Measurements from ENCODE around the gene MAD2L1.

GRCh38 chr4:120105472-120105871 lies 38.8 kb upstream of the MAD2L1 start:
- TF ChIP-seq MAX (IDR thresholded peaks at IDR 0.05) (no peak), TCF12 (IDR thresholded peaks at IDR 0.05; ENCODE audit: low read depth) (no peak), RAD21 (IDR thresholded peaks at IDR 0.05; ENCODE audit: low read depth) (no peak), EP300 (IDR thresholded peaks at IDR 0.05; ENCODE audit: borderline replicate concordance) (no peak), TAF1 (IDR thresholded peaks at IDR 0.05; ENCODE audit: low read depth) (no peak), EGR1 (IDR thresholded peaks at IDR 0.05) (no peak), FOXM1 (IDR thresholded peaks at IDR 0.05; ENCODE audit: borderline replicate concordance, low read depth) (no peak), ZBTB7A (IDR thresholded peaks at IDR 0.05; ENCODE audit: low read depth) (no peak), USF1 (IDR thresholded peaks at IDR 0.05) (no peak), YY1 (IDR thresholded peaks at IDR 0.05; ENCODE audit: low read depth) (no peak), CREB1 (IDR thresholded peaks at IDR 0.05; ENCODE audit: low read depth) (no peak), CEBPB (IDR thresholded peaks at IDR 0.05) (no peak), NFIC (IDR thresholded peaks at IDR 0.05) (no peak)
- TF ChIP-seq, protein P1, sequence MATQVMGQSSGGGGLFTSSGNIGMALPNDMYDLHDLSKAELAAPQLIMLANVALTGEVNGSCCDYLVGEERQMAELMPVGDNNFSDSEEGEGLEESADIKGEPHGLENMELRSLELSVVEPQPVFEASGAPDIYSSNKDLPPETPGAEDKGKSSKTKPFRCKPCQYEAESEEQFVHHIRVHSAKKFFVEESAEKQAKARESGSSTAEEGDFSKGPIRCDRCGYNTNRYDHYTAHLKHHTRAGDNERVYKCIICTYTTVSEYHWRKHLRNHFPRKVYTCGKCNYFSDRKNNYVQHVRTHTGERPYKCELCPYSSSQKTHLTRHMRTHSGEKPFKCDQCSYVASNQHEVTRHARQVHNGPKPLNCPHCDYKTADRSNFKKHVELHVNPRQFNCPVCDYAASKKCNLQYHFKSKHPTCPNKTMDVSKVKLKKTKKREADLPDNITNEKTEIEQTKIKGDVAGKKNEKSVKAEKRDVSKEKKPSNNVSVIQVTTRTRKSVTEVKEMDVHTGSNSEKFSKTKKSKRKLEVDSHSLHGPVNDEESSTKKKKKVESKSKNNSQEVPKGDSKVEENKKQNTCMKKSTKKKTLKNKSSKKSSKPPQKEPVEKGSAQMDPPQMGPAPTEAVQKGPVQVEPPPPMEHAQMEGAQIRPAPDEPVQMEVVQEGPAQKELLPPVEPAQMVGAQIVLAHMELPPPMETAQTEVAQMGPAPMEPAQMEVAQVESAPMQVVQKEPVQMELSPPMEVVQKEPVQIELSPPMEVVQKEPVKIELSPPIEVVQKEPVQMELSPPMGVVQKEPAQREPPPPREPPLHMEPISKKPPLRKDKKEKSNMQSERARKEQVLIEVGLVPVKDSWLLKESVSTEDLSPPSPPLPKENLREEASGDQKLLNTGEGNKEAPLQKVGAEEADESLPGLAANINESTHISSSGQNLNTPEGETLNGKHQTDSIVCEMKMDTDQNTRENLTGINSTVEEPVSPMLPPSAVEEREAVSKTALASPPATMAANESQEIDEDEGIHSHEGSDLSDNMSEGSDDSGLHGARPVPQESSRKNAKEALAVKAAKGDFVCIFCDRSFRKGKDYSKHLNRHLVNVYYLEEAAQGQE (IDR thresholded peaks at IDR 0.05; ENCODE audit: low read depth) = no peak
